C4-2B (cell line): ENCODE measurements around the gene HLA-B.

Experiments
- H3K27ac ChIP-seq: fragments of 450-650 bp; 2 replicates; pipeline ENCODE4 v1.5.1; 2017
- CTCF ChIP-seq: fragments of 450-650 bp; conservative IDR thresholded peaks from 2 replicates; pipeline ENCODE4 v1.5.1; 2017; ENCODE audit warnings: mild to moderate bottlenecking
- ZFX ChIP-seq: fragments of 450-650 bp; IDR thresholded peaks from 2 replicates; pipeline ENCODE4 v1.6.1; 2017

The HLA-B gene

GRCh38 chr6:31356946-31357466, at the start of gene HLA-B:
Gene HLA-B (minus strand): TSS chr6:31357179. CDS start chr6:31357158, 21 bp downstream.
- peak within 1 kb of the TSS; percentile 48 for H3K27ac ChIP-seq
- peak; percentile 7; the same call in 1 of the 2 replicates for TF ChIP-seq CTCF
- no peak for TF ChIP-seq ZFX

- TF ChIP-seq ZFX (no peak), CTCF (no peak)
- H3K27ac ChIP-seq = no peak overlapping the region
Measured at GRCh38 chr6:31405996-31406395, 49.0 kb upstream of the HLA-B start.

DNA sequence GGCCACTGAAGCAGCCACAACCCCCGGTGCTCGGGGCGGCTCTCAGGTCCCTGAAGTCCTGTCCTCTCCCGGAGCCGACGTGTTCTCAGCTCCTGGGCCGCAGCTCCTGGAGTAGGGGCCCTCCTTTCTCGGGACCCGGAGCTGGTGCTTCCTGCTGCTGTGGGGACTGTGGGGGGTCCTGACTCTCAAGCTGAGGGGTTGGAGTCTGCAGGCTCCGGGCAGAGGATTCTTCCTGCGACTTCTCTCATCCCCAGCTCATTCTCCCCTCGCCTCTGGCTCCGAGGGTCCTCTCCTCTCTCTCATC, 47.0 kb upstream of the HLA-B start:
- peak overlapping the region; percentile 72 for H3K27ac ChIP-seq

DNA sequence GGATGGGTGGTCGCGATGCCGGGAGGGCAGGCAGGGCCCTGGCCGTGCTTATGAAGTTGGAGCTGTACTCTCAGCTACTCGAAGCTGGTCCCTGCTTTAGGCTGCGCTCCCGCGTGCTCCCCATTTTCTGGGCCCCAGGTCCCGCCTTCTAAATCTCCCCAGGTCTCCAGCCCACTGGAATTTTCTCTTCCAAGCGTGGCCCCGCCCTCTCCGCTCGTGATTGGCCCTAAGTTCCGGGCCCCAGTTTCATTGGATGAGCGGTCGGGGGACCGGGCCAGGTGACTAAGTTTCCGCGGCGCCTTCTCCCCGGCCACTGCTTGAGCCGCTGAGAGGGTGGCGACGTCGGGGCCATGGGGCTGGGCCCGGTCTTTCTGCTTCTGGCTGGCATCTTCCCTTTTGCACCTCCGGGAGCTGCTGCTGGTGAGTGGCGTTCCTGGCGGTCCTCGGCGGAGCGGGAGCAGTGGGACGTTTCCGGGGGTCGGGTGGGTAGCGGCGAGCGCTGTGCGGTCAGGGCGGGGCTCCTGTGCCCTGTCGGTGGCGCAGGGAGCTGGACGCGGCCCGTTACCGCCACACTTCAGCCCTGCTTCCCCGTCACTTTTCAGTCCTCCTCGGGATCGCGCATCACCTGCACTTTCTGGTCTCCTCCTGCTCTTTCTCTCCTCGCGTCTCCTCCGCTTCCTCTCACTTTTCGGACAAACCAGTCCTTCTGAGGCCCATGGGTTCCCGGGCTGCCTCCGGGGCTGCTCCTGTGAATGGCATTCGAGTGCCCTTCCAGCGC, 46.5 kb upstream of the HLA-B start, which contains the start of gene MICA:
Gene MICA, plus strand, starts transcription at position 313 of the 778 bp plus-strand sequence. Its CDS starts 38 bp downstream, at position 351.
- peak within 1 kb of the TSS; percentile 72 for H3K27ac ChIP-seq
- TF ChIP-seq CTCF (no peak; the same call in 1 of the 2 replicates), ZFX (peak; percentile 63)

DNA sequence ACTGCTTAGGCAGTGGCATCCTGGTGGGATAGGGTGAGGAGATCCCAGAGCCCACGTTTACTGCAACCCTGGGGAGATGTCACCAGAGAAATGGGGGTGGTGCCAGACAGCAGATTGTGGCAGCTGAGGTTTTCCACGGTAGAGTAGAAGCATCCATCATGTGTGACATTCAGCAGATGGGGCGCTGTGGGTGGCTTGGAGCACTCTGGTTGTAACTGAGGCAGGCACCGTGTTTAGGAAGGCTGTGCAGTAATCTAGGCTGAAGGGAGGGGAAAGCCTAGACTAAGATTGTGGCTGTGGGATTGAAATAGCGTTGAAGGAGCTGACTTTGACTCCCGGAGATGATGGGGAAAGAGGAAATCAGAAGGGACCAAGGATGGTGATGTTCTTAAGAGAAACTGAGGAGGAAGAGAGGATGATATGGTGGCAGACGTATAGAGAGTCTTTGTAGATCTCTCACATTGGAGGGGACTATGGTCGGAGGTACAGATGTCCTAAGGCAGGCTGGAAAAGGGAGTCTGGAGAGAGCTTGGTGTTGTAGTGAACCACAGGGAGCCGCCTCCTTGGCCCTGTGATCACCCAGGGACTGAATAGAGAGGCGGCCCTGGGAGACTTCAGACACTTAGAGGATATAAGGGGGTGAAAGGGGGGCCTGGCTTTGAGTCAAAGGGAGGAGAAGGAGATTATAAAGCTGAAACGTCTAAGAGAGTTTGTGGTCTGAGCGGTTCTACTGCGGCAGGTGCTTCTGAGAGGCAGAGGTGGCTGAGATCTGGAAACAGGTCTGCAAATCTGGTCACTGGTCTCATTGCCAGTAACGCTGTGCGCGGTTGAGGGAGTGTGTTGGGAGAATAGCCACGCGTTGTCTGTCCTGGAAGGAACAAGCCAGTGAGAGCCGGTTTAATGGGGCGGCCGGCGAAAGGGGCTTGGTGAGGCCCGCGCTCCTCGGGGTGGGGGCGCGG, 45.6 kb upstream of the HLA-B start:
- TF ChIP-seq CTCF = no peak
- no peak for TF ChIP-seq ZFX
- H3K27ac ChIP-seq = peak overlapping the region; percentile 72

GRCh38 chr6:31401403-31401802, 44.4 kb upstream of the HLA-B start:
- no peak for TF ChIP-seq CTCF
- TF ChIP-seq ZFX = no peak
- no peak overlapping the region for H3K27ac ChIP-seq

- H3K27ac ChIP-seq = peak overlapping the region; percentile 92
- TF ChIP-seq CTCF = no peak
- no peak for TF ChIP-seq ZFX
Measured at GRCh38 chr6:31400467-31401289, 43.7 kb upstream of the HLA-B start.
